GM18951 (cell line): ENCODE data around the gene MAP7D1.
"Not testable (repeated sequence)": the region's sequence is repeated elsewhere in the genome, so short reads cannot be mapped to it uniquely, and the experiment has no call there.

ENCODE experiments used
- POLR2A ChIP-seq: IDR thresholded peaks from 4 replicates; pipeline ENCODE4 v1.6.1; 2011; ENCODE audit warnings: mild to moderate bottlenecking; ENCODE audit not compliant: insufficient read length, insufficient read depth; ENCODE audit errors: extremely low read depth
- in situ Hi-C: fragments of 300-500 bp; cut with MboI; formaldehyde crosslinking; loops from one replicate; pipeline ENCODE4 v1.12.0; 2022; ENCODE audit warnings: low sequenced_read_pairs, mixed read lengths, inconsistent platforms; ENCODE audit not compliant: unreplicated experiment

Gene MAP7D1

GRCh38 chr1:36150296-36151133 lies 5.4 kb upstream of the MAP7D1 start:
- in situ Hi-C loops: no loop called here
- TF ChIP-seq POLR2A: peak; percentile 63

- no peak for TF ChIP-seq POLR2A
- in situ Hi-C loops: no loop called here
Observed at GRCh38 chr1:36151134-36151844, 4.7 kb upstream of the MAP7D1 start.

GRCh38 chr1:36151845-36152203 lies 4.1 kb upstream of the MAP7D1 start:
- in situ Hi-C loops: no loop called here
- TF ChIP-seq POLR2A: peak; percentile 48

- TF ChIP-seq POLR2A: no peak
- in situ Hi-C loops: no loop called here
Observed at GRCh38 chr1:36153476-36153875, 2.5 kb upstream of the MAP7D1 start.

- in situ Hi-C loops: no loop called here
- no peak for TF ChIP-seq POLR2A
Observed at GRCh38 chr1:36154335-36154734, 1.6 kb upstream of the MAP7D1 start.

- in situ Hi-C loops: no loop called here
Observed at GRCh38 chr1:36154765-36155407, 1.1 kb upstream of the MAP7D1 start.

GRCh38 chr1:36156329-36157114 lies 562 bp downstream of the MAP7D1 start:
- in situ Hi-C loops: no loop called here
- no peak for TF ChIP-seq POLR2A

More at GRCh38 chr1:36154765-36155407, 1.1 kb upstream of the MAP7D1 start:
- no peak for TF ChIP-seq POLR2A

DNA sequence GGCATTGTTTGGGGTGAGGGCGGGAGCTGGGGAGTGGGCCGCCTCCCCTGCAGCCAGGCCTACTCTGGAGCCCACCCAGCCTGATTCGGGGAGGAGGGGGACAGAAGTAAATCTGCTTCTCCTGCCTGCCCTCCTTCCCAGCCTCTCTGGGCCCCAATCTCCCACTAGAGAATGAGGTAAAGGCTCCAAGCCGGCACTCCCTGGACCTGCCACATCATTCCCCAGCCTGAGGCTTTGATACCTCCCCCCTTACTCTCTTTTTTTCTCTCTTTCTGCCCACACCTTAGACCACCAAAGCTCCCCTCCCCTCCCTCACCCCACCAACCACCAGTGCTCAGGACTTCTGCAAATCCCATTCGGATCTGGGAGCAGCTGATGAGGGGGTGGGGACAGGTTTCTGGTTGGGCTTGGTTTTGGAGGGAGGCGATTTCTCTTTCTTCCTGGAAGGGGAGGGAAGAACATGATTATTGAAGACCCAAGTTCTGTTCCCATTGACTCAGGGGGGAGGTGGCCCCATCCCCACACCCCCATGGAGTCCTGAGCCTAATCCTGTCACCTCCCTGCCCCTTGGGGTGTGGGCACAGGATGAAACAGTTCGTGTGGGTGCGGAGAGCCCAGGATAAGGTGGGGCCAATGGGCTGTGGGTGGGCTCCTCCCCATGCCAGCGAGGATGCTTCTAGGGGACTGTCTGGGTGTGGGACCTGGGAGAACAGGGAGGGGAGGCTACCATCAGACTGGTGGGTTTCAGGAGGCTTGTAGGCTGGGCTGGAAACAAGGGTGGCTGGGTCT lies 1.3 kb downstream of the MAP7D1 start:
- TF ChIP-seq POLR2A: no peak
- in situ Hi-C loops: no loop called here

DNA sequence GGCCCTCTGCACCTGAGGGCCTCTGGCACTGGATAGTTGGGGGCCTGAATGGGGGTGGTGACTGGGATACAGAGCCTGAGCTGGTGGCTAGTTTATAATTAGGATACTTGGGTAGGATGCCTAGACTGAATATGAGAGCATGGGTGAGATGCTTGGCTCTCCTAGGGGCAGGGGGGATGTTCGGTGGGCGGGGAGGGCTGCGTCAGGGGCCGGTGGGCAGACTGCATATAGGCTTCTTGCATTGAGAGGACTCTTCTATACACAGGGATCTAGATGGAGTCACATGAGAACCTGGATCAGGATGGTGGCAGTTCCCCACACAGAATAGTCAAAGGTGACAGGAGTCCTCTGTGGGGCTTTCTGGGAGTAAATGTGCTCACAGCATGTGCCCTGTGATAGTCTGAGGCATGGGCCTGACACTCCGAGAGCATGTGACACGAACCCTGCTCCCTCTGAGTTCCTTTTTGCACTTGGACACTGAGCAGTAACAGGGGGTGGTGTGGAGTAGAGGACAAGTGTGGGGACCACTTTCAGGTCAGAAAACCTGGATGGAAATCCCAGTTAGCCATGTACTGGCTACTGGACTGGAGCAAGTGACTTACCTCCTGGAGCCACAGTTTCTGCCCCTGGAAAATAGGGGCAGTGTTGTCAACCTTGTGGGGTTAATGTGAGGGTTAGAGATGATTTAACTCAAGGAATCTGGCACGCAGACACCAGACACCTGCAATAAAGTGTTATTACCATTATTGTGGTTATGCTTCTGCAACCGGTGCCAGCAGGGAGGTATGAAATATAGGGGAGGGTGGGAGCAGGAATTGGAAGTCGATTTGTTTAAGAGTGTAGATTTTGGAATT lies 2.2 kb downstream of the MAP7D1 start:
- no peak for TF ChIP-seq POLR2A
- in situ Hi-C loops: no loop called here

- in situ Hi-C loops: not testable (repeated sequence)
Observed at GRCh38 chr1:36158827-36159252, 2.9 kb downstream of the MAP7D1 start.

- TF ChIP-seq POLR2A: no peak
- in situ Hi-C loops: no loop called here
Observed at GRCh38 chr1:36159614-36160387, 3.8 kb downstream of the MAP7D1 start.
